ENCODE data around the gene ZEB2. TPM values are rescaled to one million over a fixed set of nuclear protein-coding genes. Genes with fewer than 3 reads are reported as not detected.

The ZEB2 gene
- total RNA-seq, 1 donor from 2014 or later = 88.5 TPM

DNA sequence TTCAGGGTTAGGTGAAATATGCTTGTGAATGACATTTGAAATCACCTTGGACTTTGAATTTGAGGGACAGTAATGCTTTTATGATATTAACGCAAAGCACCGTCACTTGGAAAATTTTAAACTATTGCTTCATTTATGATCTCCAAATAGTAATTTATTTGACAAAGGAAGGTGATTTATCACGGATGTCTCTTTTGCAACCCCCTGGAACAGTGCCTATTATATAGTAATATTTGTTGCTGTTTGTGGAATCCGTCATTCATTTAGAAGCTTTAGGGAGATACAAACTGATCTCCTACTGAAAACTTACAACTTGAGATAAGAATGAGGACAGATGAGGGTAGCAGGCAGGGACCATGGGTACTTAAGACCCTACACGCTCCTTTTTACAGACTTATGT lies 10.7 kb upstream of the ZEB2 start:
- peaks cover 75% of the 10 kb centered on the region for H3K27me3 Mint-ChIP-seq
- TF ChIP-seq, protein P1, sequence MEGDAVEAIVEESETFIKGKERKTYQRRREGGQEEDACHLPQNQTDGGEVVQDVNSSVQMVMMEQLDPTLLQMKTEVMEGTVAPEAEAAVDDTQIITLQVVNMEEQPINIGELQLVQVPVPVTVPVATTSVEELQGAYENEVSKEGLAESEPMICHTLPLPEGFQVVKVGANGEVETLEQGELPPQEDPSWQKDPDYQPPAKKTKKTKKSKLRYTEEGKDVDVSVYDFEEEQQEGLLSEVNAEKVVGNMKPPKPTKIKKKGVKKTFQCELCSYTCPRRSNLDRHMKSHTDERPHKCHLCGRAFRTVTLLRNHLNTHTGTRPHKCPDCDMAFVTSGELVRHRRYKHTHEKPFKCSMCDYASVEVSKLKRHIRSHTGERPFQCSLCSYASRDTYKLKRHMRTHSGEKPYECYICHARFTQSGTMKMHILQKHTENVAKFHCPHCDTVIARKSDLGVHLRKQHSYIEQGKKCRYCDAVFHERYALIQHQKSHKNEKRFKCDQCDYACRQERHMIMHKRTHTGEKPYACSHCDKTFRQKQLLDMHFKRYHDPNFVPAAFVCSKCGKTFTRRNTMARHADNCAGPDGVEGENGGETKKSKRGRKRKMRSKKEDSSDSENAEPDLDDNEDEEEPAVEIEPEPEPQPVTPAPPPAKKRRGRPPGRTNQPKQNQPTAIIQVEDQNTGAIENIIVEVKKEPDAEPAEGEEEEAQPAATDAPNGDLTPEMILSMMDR (conservative IDR thresholded peaks at IDR 0.05) = no peak
- no peak overlapping the region for H3K27ac Mint-ChIP-seq
- H3K4me3 Mint-ChIP-seq = no peak overlapping the region
- H3K9me3 Mint-ChIP-seq = peaks cover 6% of the 10 kb centered on the region
- no peaks in the 10 kb centered on the region for H3K36me3 Mint-ChIP-seq
- no peaks in the 10 kb centered on the region for H3K4me1 Mint-ChIP-seq (ENCODE audit: unreplicated experiment)
- no peak for DNase-seq (ENCODE audit: extremely low spot score, unreplicated experiment)

DNA sequence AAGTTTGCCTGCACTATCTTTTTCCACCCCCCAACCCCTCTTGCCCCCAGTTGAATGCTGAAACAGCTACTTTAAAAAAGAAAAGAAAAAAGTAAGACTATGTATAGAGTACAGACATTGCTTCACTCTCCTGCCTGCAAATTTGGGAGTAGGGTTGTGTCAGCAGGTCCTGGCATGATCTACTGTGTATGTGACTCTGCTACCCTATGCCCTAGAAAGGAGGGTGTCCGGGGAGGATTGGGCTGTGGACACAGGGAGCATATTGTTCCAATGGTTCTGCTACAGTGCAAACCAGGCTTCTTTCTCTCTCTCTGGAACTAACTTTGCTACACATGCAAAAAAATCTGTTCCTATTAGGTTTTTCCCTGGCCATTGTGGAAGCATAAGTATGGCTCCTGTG lies 9.9 kb upstream of the ZEB2 start:
- H3K27me3 Mint-ChIP-seq = peaks cover 76% of the 10 kb centered on the region
- H3K4me3 Mint-ChIP-seq = no peak overlapping the region
- no peak for DNase-seq (ENCODE audit: extremely low spot score, unreplicated experiment)
- H3K36me3 Mint-ChIP-seq = no peaks in the 10 kb centered on the region
- H3K4me1 Mint-ChIP-seq (ENCODE audit: unreplicated experiment) = peaks cover under 1% of the 10 kb centered on the region
- no peak overlapping the region for H3K27ac Mint-ChIP-seq
- peaks cover 6% of the 10 kb centered on the region for H3K9me3 Mint-ChIP-seq
- TF ChIP-seq, protein P1 (conservative IDR thresholded peaks at IDR 0.05) = no peak

DNA sequence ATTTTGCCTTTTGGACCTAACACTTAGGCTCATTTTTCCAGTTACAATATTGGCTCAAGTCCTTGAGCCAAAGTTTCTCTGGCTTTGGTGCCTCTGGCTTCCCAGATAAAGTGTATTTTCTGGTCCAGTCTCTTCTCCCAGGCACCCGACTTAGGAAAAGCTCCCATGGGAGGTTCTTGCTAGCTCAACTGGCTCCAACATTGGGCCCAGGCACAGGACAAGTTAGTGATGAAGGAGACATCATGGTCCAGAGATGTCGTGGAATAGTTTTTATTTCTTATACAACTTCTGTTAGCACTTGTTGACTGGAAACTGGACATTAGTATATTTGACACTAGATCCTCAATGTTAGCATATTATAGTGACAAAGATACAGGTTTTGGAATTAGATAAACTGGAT lies 8.2 kb upstream of the ZEB2 start:
- H3K27me3 Mint-ChIP-seq = peaks cover 78% of the 10 kb centered on the region
- no peaks in the 10 kb centered on the region for H3K36me3 Mint-ChIP-seq
- H3K4me1 Mint-ChIP-seq (ENCODE audit: unreplicated experiment) = peaks cover 11% of the 10 kb centered on the region
- TF ChIP-seq, protein P1 (conservative IDR thresholded peaks at IDR 0.05) = no peak
- H3K9me3 Mint-ChIP-seq = peaks cover 2% of the 10 kb centered on the region
- no peak for DNase-seq (ENCODE audit: extremely low spot score, unreplicated experiment)
- no peak overlapping the region for H3K27ac Mint-ChIP-seq
- no peak overlapping the region for H3K4me3 Mint-ChIP-seq

DNA sequence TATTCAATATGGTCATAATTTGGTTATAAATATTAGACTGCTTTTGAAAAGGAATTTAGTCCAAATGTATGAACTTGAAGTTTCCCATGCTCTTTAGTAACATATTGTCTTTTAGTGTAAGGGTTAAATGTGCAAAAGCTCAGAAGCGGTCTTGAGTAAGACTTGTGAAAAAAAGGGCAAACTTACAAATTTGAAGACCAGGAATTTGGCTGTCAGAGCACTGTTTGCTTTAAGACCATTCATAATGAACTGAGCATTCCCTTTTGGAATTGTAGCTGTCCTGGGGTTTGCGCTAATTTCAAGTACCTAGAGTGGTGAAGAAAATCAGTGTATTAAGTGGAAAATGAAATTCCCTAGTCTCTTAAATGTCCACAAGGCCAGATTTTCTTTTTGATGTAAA lies 6.9 kb upstream of the ZEB2 start:
- no peak overlapping the region for H3K27ac Mint-ChIP-seq
- no peaks in the 10 kb centered on the region for H3K36me3 Mint-ChIP-seq
- no peaks in the 10 kb centered on the region for H3K9me3 Mint-ChIP-seq
- peaks cover 79% of the 10 kb centered on the region for H3K27me3 Mint-ChIP-seq
- H3K4me3 Mint-ChIP-seq = no peak overlapping the region
- no peak for DNase-seq (ENCODE audit: extremely low spot score, unreplicated experiment)
- TF ChIP-seq, protein P1 (conservative IDR thresholded peaks at IDR 0.05) = no peak
- peaks cover 22% of the 10 kb centered on the region for H3K4me1 Mint-ChIP-seq (ENCODE audit: unreplicated experiment)

DNA sequence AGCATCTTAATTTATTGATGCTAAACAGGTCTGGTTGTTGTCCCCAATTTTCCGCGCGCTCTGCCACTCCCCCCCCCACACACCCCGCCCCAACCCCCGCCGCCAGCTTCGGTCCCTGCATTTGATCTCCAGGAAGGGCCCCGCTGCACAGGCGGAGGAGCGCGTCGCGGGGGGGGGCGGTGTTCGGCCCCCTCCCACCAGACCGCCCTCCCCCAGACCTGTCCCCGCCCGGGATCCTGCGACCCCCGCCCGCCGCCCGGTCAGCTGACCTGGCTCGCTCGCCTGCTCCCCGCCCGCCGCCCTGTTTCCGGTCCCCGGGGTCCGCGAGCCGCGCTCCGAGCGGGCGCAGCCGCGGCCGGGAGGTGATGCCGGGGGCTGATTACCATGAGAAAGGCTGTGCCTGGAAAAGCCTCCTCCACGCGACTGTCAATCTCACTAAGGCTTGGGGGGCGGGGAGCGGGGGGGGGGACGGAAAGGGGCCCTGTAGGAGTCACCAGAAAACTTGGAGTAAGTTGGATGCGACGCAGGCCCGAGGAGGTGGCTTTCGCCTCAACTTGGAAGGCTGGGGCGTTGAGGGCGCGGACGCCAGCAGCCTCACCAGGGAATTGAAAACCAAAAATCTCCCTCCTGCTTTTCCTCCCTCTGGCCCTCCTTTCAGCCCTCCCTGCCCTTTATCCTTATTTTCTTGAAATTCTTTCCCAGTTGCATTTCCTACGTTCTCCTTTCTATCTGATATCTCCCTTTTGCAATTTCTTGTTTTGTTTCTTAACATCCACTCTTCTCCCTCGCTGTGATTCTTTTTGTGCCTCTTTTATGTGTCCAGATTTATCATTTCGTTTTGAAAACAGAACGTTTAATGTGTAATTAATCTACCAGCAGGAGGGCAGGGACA lies 4.4 kb upstream of the ZEB2 start:
- Mint-ChIP-seq H3K27me3 (peaks cover 71% of the 10 kb centered on the region), H3K36me3 (no peaks in the 10 kb centered on the region), H3K4me1 (ENCODE audit: unreplicated experiment) (peaks cover 22% of the 10 kb centered on the region), H3K4me3 (peak overlapping the region; percentile 87), H3K9me3 (no peaks in the 10 kb centered on the region), H3K27ac (no peak overlapping the region)
- TF ChIP-seq, protein P1 (conservative IDR thresholded peaks at IDR 0.05) = peak; percentile 39
- no peak for DNase-seq (ENCODE audit: extremely low spot score, unreplicated experiment)

Measured in type B pancreatic cell (in vitro differentiated cells).